PC-9 (cell line): ENCODE data around the gene TSTD1. TPM values are rescaled to one million over a fixed set of nuclear protein-coding genes. Genes with fewer than 3 reads are reported as not detected.

Experiments used
- BruUV-seq: library from RNA; stranded (reverse); fragments of 400-500 nt; replicated peaks from 2 replicates; lab custom pipeline; 2021; lab: Mats Ljungman, UMichigan
- CTCF ChIA-PET: fragments of 300-600 bp; sonication (Branson Sonifier 250); formaldehyde crosslinking; loops from one replicate; lab custom pipeline; 2022; ENCODE audit warnings: antibody characterized with exemption; lab: Charles Lee
- POLR2A ChIA-PET: fragments of 300-600 bp; sonication (Branson Sonifier 250); formaldehyde crosslinking; loops from one replicate; lab custom pipeline; 2022; ENCODE audit warnings: antibody characterized with exemption; ENCODE audit not compliant: unreplicated experiment; lab: Charles Lee
- DNase-seq, 2 experiments: peaks; one replicate each; pipeline versions ENCODE4 v3.0.0 to v3.0.0-alpha.2; 2015 to 2022; ENCODE audit warnings: mixed read lengths in 1 of 2
- H2AFZ ChIP-seq: fragments of 200-600 bp; sonication (generic); 2 replicates; pipeline ENCODE4 v1.8.1; 2017; ENCODE audit warnings: antibody characterized with exemption
- H3F3A ChIP-seq: fragments of 200-600 bp; sonication (generic); 2 replicates; pipeline ENCODE4 v1.8.1; 2017; ENCODE audit warnings: antibody characterized with exemption, mild to moderate bottlenecking, low read depth; ENCODE audit not compliant: insufficient read depth
- H3K27ac ChIP-seq: fragments of 200-600 bp; sonication (generic); 2 replicates; pipeline ENCODE4 v1.6.1; 2016; ENCODE audit warnings: mixed run types
- H3K27me3 ChIP-seq: fragments of 200-600 bp; sonication (generic); 2 replicates; pipeline ENCODE4 v1.6.1; 2016; ENCODE audit warnings: low read depth, mixed run types; ENCODE audit not compliant: insufficient read depth
- H3K36me3 ChIP-seq: fragments of 200-600 bp; sonication (generic); 2 replicates; pipeline ENCODE4 v1.6.1; 2016; ENCODE audit warnings: low read depth, mixed run types
- H3K4me1 ChIP-seq: fragments of 200-600 bp; sonication (generic); replicated peaks from 2 replicates; pipeline ENCODE4 v1.6.1; 2016; ENCODE audit warnings: mixed run types; ENCODE audit not compliant: insufficient read depth
- H3K4me2 ChIP-seq: fragments of 200-600 bp; sonication (generic); 2 replicates; pipeline ENCODE4 v1.6.1; 2017; ENCODE audit warnings: mixed run types
- H3K4me3 ChIP-seq: fragments of 200-600 bp; sonication (generic); 2 replicates; pipeline ENCODE4 v1.6.1; 2016; ENCODE audit warnings: mixed run types
- H3K79me2 ChIP-seq: fragments of 200-600 bp; sonication (generic); 2 replicates; pipeline ENCODE4 v1.6.1; 2017; ENCODE audit warnings: low read depth, mixed run types
- H3K9me2 ChIP-seq: fragments of 200-600 bp; sonication (generic); 2 replicates; pipeline ENCODE4 v1.8.1; 2017; ENCODE audit warnings: mild to moderate bottlenecking; ENCODE audit not compliant: insufficient read depth
- H3K9me3 ChIP-seq: fragments of 200-600 bp; sonication (generic); 2 replicates; pipeline ENCODE4 v1.8.1; 2016; ENCODE audit warnings: low read depth; ENCODE audit not compliant: insufficient read depth
- H4K20me1 ChIP-seq: fragments of 200-600 bp; sonication (generic); 2 replicates; pipeline ENCODE4 v1.8.1; 2017; ENCODE audit not compliant: insufficient read depth
- EZH2 ChIP-seq: fragments of 200-600 bp; sonication (generic); IDR thresholded peaks from 2 replicates; pipeline ENCODE4 v1.8.0; 2017; ENCODE audit warnings: antibody characterized with exemption, low read depth
- intact Hi-C: fragments of 100-400 bp; cut with micrococcal nuclease; formaldehyde crosslinking; loops from one replicate; pipeline ENCODE4 v1.10.0; 2022; ENCODE audit not compliant: unreplicated experiment
- total RNA-seq: library from RNA; stranded (reverse); gene quantifications from 2 replicates; pipeline ENCODE4 v1.2.3, GENCODE V29; 2021
- TF ChIP-seq, protein P1 (sequence below): fragments of 200-600 bp; sonication (generic); conservative IDR thresholded peaks from 2 replicates; pipeline ENCODE4 v1.6.1; 2017; ENCODE audit warnings: mixed run types, antibody characterized with exemption, mild to moderate bottlenecking, moderate library complexity

TSTD1 gene
- total RNA-seq, 1 experiment from 2014 or later: 51.4 TPM

DNA sequence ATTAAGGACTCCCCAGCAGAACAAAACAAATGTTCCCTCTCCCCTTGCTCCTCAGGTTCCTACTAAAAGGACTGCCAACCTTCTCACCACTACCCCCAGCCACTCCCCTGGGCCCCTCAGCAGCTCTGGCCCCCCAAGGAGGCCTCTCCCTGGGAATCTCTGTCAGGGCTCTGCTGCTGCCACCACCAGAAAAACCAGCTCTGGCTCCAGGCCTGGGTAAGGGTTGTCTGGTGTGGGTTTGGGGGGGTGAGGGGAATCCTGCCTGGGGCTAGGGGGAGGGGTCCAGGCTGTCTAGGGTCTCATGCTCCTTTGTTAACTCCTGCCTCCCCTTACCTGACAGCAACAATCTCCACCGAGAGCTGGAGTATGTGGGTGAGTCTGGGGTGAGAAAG is 45.8 kb upstream of the TSTD1 start:
- intact Hi-C loops: no loop called here
- H3K27me3 ChIP-seq: no peaks in the 10 kb centered on the region
- H3K4me1 ChIP-seq: peaks cover 86% of the 10 kb centered on the region
- H3K9me3 ChIP-seq: no peaks in the 10 kb centered on the region
- DNase-seq: no peak
- H3K9me2 ChIP-seq: no peaks in the 10 kb centered on the region
- H3K79me2 ChIP-seq: peaks cover 75% of the 10 kb centered on the region
- no peak overlapping the region for H2AFZ ChIP-seq
- H3K36me3 ChIP-seq: no peaks in the 10 kb centered on the region
- ChIA-PET POLR2A (interaction anchor here (0.6 kb wide), 1 partner anchor 1296 kb away, joined by 6 read pairs; no protein-coding TSS in a partner anchor), CTCF (interaction anchor here (0.6 kb wide), 2 partner anchors 36 to 238 kb away, joined by 3 to 6 read pairs; no protein-coding TSS in a partner anchor)
- peak overlapping the region; percentile 48 for H3K27ac ChIP-seq
- H3F3A ChIP-seq: peaks cover 30% of the 10 kb centered on the region; the same call in 1 of the 2 replicates
- no peak for TF ChIP-seq EZH2
- TF ChIP-seq, protein P1, sequence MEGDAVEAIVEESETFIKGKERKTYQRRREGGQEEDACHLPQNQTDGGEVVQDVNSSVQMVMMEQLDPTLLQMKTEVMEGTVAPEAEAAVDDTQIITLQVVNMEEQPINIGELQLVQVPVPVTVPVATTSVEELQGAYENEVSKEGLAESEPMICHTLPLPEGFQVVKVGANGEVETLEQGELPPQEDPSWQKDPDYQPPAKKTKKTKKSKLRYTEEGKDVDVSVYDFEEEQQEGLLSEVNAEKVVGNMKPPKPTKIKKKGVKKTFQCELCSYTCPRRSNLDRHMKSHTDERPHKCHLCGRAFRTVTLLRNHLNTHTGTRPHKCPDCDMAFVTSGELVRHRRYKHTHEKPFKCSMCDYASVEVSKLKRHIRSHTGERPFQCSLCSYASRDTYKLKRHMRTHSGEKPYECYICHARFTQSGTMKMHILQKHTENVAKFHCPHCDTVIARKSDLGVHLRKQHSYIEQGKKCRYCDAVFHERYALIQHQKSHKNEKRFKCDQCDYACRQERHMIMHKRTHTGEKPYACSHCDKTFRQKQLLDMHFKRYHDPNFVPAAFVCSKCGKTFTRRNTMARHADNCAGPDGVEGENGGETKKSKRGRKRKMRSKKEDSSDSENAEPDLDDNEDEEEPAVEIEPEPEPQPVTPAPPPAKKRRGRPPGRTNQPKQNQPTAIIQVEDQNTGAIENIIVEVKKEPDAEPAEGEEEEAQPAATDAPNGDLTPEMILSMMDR: no peak
- no peaks in the 10 kb centered on the region for H4K20me1 ChIP-seq
- no peak overlapping the region for H3K4me3 ChIP-seq
- peak overlapping the region; percentile 92 for H3K4me2 ChIP-seq
- BruUV-seq: no TSS peak

GRCh38 chr1:161083748-161084596 is 45.2 kb upstream of the TSTD1 start:
- Histone ChIP-seq H3K9me2 (no peaks in the 10 kb centered on the region), H2AFZ (no peak overlapping the region), H3K4me2 (peak overlapping the region; percentile 92), H4K20me1 (no peaks in the 10 kb centered on the region), H3K36me3 (no peaks in the 10 kb centered on the region), H3F3A (peaks cover 30% of the 10 kb centered on the region; the same call in 1 of the 2 replicates), H3K4me1 (peaks cover 82% of the 10 kb centered on the region), H3K4me3 (peak overlapping the region; percentile 25; the same call in 1 of the 2 replicates), H3K27ac (peak overlapping the region; percentile 48), H3K27me3 (no peaks in the 10 kb centered on the region), H3K9me3 (no peaks in the 10 kb centered on the region), H3K79me2 (peaks cover 74% of the 10 kb centered on the region)
- ChIA-PET POLR2A (no interaction called here), CTCF (interaction anchor here (0.6 kb wide), 1 partner anchor 238 kb away, joined by 3 read pairs; no protein-coding TSS in a partner anchor)
- no peak for DNase-seq
- no peak for TF ChIP-seq EZH2
- TF ChIP-seq, protein P1: no peak
- BruUV-seq: no TSS peak
- intact Hi-C loops: loop anchor here (1.0 to 2.0 kb wide), 3 partner anchors 13 to 71 kb away; partner anchors contain the start of gene USF1

GRCh38 chr1:161082996-161083747 is 44.4 kb upstream of the TSTD1 start:
- peak; percentile 96 to 98 for DNase-seq
- Histone ChIP-seq H3K79me2 (peaks cover 68% of the 10 kb centered on the region), H3F3A (peaks cover 30% of the 10 kb centered on the region; the same call in 1 of the 2 replicates), H3K27me3 (no peaks in the 10 kb centered on the region), H3K9me2 (no peaks in the 10 kb centered on the region), H3K36me3 (no peaks in the 10 kb centered on the region), H3K4me1 (peaks cover 75% of the 10 kb centered on the region), H3K4me2 (peak overlapping the region; percentile 92), H3K27ac (peak overlapping the region; percentile 81), H4K20me1 (no peaks in the 10 kb centered on the region), H3K9me3 (no peaks in the 10 kb centered on the region), H3K4me3 (peak overlapping the region; percentile 4; the same call in 1 of the 2 replicates), H2AFZ (no peak overlapping the region)
- CTCF ChIA-PET: interaction anchor here (0.6 kb wide), 1 partner anchor 93 kb away, joined by 8 read pairs; no protein-coding TSS in a partner anchor
- POLR2A ChIA-PET: interaction anchor here (0.5 kb wide), 1 partner anchor 38 kb away, joined by 4 read pairs; the partner anchor contains the start of gene USF1
- intact Hi-C loops: loop anchor here (1.0 to 2.0 kb wide), 3 partner anchors 14 to 70 kb away; partner anchors contain the start of gene USF1
- BruUV-seq: TSS peak; percentile 47
- TF ChIP-seq, protein P1: no peak
- TF ChIP-seq EZH2: no peak
